ENCODE results near the gene NRXN2. TPM values are rescaled to one million over a fixed set of nuclear protein-coding genes. Genes with fewer than 3 reads are reported as not detected.

NRXN2 gene
- polyA plus RNA-seq, 1 experiment: not detected

- Histone ChIP-seq H3K27ac (ENCODE audit: low read depth, low read length) (no peak overlapping the region), H3K4me3 (ENCODE audit: low read depth, low read length) (no peak overlapping the region), H3K27me3 (ENCODE audit: control insufficient read depth, insufficient read depth, low read length) (peaks cover 39% of the 10 kb centered on the region), H3K9me3 (ENCODE audit: control insufficient read depth, insufficient read depth, low read length) (no peaks in the 10 kb centered on the region)
- no peak for TF ChIP-seq CTCF (IDR thresholded peaks at IDR 0.05; ENCODE audit: low read depth, low read length)
- POLR2A ChIA-PET: no interaction called here
- no peak for DNase-seq (ENCODE audit: low read depth, low spot score)
- CTCF ChIA-PET: interaction anchor here (1.2 kb wide), 1 partner anchor 47 kb away, joined by 3 read pairs; no protein-coding TSS in a partner anchor
These were observed 12.1 kb upstream of the NRXN2 start for GRCh38 chr11:64734811-64735724.

DNA sequence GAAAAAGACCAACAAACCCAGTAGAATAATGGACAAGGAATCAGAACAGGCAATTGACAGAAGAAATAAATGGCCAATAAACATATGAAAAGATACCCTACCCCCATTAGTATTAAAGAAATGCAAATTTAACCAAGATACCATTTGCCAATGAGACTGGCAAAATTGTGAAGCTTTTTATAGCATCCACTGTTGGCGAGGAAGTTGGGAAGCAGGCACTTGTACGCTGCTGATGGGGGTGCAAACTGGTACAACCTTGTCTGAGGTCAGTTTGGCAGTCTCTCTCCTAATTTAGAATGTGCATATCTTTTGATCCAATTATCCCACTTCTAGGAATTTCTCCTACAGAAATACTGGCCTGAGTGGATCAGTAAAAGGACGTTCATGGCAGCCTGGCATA is 8.6 kb upstream of the NRXN2 start:
- Histone ChIP-seq H3K27me3 (ENCODE audit: control insufficient read depth, insufficient read depth, low read length) (peaks cover 38% of the 10 kb centered on the region), H3K9me3 (ENCODE audit: control insufficient read depth, insufficient read depth, low read length) (no peaks in the 10 kb centered on the region; the same call in 1 of the 2 replicates), H3K27ac (ENCODE audit: low read depth, low read length) (no peak overlapping the region), H3K4me3 (ENCODE audit: low read depth, low read length) (no peak overlapping the region)
- no peak for TF ChIP-seq CTCF (IDR thresholded peaks at IDR 0.05; ENCODE audit: low read depth, low read length)
- no peak for DNase-seq (ENCODE audit: low read depth, low spot score)
- POLR2A ChIA-PET: no interaction called here
- CTCF ChIA-PET: no interaction called here

- H3K4me3 ChIP-seq (ENCODE audit: low read depth, low read length): no peak overlapping the region
- no peak for TF ChIP-seq CTCF (IDR thresholded peaks at IDR 0.05; ENCODE audit: low read depth, low read length)
- ChIA-PET CTCF (interaction anchor here (1.1 kb wide), 1 partner anchor 12 kb away, joined by 3 read pairs; no protein-coding TSS in a partner anchor), POLR2A (no interaction called here)
- no peak overlapping the region for H3K27ac ChIP-seq (ENCODE audit: low read depth, low read length)
- no peaks in the 10 kb centered on the region; the same call in 1 of the 2 replicates for H3K9me3 ChIP-seq (ENCODE audit: control insufficient read depth, insufficient read depth, low read length)
- peaks cover 25% of the 10 kb centered on the region for H3K27me3 ChIP-seq (ENCODE audit: control insufficient read depth, insufficient read depth, low read length)
- DNase-seq (ENCODE audit: low read depth, low spot score): no peak
These were observed 6.9 kb upstream of the NRXN2 start for GRCh38 chr11:64729851-64730382.

- TF ChIP-seq CTCF (IDR thresholded peaks at IDR 0.05; ENCODE audit: low read depth, low read length): no peak
- peaks cover 23% of the 10 kb centered on the region for H3K27me3 ChIP-seq (ENCODE audit: control insufficient read depth, insufficient read depth, low read length)
- H3K27ac ChIP-seq (ENCODE audit: low read depth, low read length): no peak overlapping the region
- H3K9me3 ChIP-seq (ENCODE audit: control insufficient read depth, insufficient read depth, low read length): no peaks in the 10 kb centered on the region; the same call in 1 of the 2 replicates
- ChIA-PET CTCF (interaction anchor here (1.0 kb wide), 1 partner anchor 40 kb away, joined by 5 read pairs; no protein-coding TSS in a partner anchor), POLR2A (no interaction called here)
- no peak overlapping the region for H3K4me3 ChIP-seq (ENCODE audit: low read depth, low read length)
- no peak for DNase-seq (ENCODE audit: low read depth, low spot score)
These were observed 5.9 kb upstream of the NRXN2 start for GRCh38 chr11:64728757-64729365.
